Measurements from ENCODE around the gene LIMS1.

LIMS1 gene

GRCh38 chr2:108621687-108622681 is 87.7 kb downstream of the LIMS1 start:
- POLR2A ChIA-PET, result interaction anchor here (1.3 kb wide), 1 partner anchor 88 kb away, joined by 3 read pairs; no protein-coding TSS in a partner anchor
- no peak for DNase-seq (ENCODE audit: extremely low spot score)
- TF ChIP-seq BHLHE40 (IDR thresholded peaks at IDR 0.05; ENCODE audit: borderline replicate concordance) (no peak), LEF1 (IDR thresholded peaks at IDR 0.05; ENCODE audit: borderline replicate concordance) (no peak), TARDBP (IDR thresholded peaks at IDR 0.05) (no peak), SUZ12 (IDR thresholded peaks at IDR 0.05) (no peak), ELF4 (IDR thresholded peaks at IDR 0.05) (no peak), CTBP1 (IDR thresholded peaks at IDR 0.05; ENCODE audit: borderline replicate concordance) (no peak), FOXK2 (IDR thresholded peaks at IDR 0.05) (no peak), FOXA1 (IDR thresholded peaks at IDR 0.05) (no peak), FOXM1 (IDR thresholded peaks at IDR 0.05; ENCODE audit: borderline replicate concordance) (no peak), L3MBTL2 (conservative IDR thresholded peaks at IDR 0.05) (no peak), HDGF (IDR thresholded peaks at IDR 0.05; ENCODE audit: borderline replicate concordance) (no peak), ARNT (IDR thresholded peaks at IDR 0.05) (no peak), SP1 (IDR thresholded peaks at IDR 0.05) (no peak)
- CTCF ChIA-PET, result interaction anchor here (1.4 to 3.8 kb wide), 2 partner anchors 15 to 38 kb away, joined by 4 to 28 read pairs; no protein-coding TSS in a partner anchor

GRCh38 chr2:108623616-108624015 is 89.3 kb downstream of the LIMS1 start:
- no peak for DNase-seq (ENCODE audit: extremely low spot score)
- CTCF ChIA-PET, result interaction anchor here (3.8 kb wide), 1 partner anchor 13 kb away, joined by 28 read pairs; no protein-coding TSS in a partner anchor
- POLR2A ChIA-PET, result no interaction called here
- no peak for TF ChIP-seq LEF1 (IDR thresholded peaks at IDR 0.05; ENCODE audit: borderline replicate concordance)
- TF ChIP-seq HDGF (IDR thresholded peaks at IDR 0.05; ENCODE audit: borderline replicate concordance), result no peak
- TF ChIP-seq FOXK2 (IDR thresholded peaks at IDR 0.05), result no peak
- no peak for TF ChIP-seq ZNF384 (IDR thresholded peaks at IDR 0.05)
- TF ChIP-seq SP1 (IDR thresholded peaks at IDR 0.05), result no peak
- no peak for TF ChIP-seq ELF4 (IDR thresholded peaks at IDR 0.05)
- TF ChIP-seq NFRKB (IDR thresholded peaks at IDR 0.05), result no peak
- no peak for TF ChIP-seq BHLHE40 (IDR thresholded peaks at IDR 0.05; ENCODE audit: borderline replicate concordance)
- TF ChIP-seq, protein P1, sequence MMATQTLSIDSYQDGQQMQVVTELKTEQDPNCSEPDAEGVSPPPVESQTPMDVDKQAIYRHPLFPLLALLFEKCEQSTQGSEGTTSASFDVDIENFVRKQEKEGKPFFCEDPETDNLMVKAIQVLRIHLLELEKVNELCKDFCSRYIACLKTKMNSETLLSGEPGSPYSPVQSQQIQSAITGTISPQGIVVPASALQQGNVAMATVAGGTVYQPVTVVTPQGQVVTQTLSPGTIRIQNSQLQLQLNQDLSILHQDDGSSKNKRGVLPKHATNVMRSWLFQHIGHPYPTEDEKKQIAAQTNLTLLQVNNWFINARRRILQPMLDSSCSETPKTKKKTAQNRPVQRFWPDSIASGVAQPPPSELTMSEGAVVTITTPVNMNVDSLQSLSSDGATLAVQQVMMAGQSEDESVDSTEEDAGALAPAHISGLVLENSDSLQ (IDR thresholded peaks at IDR 0.05), result no peak
- no peak for TF ChIP-seq ARNT (IDR thresholded peaks at IDR 0.05)
- TF ChIP-seq CTBP1 (IDR thresholded peaks at IDR 0.05; ENCODE audit: borderline replicate concordance), result no peak
- TF ChIP-seq TARDBP (IDR thresholded peaks at IDR 0.05), result no peak
- no peak for TF ChIP-seq FOXA1 (IDR thresholded peaks at IDR 0.05)
- TF ChIP-seq SUZ12 (IDR thresholded peaks at IDR 0.05), result no peak
- no peak for TF ChIP-seq L3MBTL2 (conservative IDR thresholded peaks at IDR 0.05)
- no peak for TF ChIP-seq FOXM1 (IDR thresholded peaks at IDR 0.05; ENCODE audit: borderline replicate concordance)

DNA sequence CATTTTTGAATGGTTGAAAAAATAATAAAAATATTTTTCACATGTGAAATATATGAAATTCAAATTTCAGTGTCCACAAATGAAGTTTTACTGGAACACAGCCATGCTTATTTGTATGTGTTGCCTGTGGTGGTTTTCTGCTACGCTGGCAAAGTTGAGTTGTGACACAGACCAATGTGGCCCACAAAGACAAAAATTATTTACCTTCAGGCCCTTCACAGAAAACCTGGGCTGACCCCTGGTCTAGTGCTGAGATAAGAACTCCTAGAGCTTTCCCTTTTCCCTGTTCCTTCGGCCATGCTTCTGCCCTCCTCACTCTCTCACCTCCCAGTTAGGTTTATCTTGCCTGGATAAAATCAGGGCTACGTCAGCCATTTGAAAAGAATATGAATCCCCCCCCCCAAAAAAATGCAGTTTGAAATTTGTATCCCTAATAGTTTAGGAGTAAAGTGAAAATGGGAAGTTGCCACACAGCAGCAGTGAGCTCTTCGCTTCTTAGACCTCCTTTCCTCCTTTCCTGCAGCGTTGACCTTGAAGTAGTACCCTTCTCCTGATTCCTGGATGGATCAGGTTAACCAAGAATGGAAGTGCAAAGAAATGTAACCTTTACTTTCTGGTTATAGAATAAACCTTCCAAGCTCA is 91.0 kb downstream of the LIMS1 start:
- DNase-seq (ENCODE audit: extremely low spot score), result no peak

GRCh38 chr2:108625828-108626195 is 91.5 kb downstream of the LIMS1 start:
- ChIA-PET CTCF (interaction anchor here (2.5 kb wide), 1 partner anchor 11 kb away, joined by 14 read pairs; no protein-coding TSS in a partner anchor), POLR2A (no interaction called here)
- TF ChIP-seq NFRKB (IDR thresholded peaks at IDR 0.05) (no peak), CTBP1 (IDR thresholded peaks at IDR 0.05; ENCODE audit: borderline replicate concordance) (no peak)
- no peak for DNase-seq (ENCODE audit: extremely low spot score)

More for the DNA sequence above, 91.0 kb downstream of the LIMS1 start:
- ChIA-PET POLR2A (no interaction called here), CTCF (interaction anchor here (2.5 kb wide), 1 partner anchor 11 kb away, joined by 14 read pairs; no protein-coding TSS in a partner anchor)
- TF ChIP-seq CTBP1 (IDR thresholded peaks at IDR 0.05; ENCODE audit: borderline replicate concordance) (no peak), TARDBP (IDR thresholded peaks at IDR 0.05) (no peak), ZNF384 (IDR thresholded peaks at IDR 0.05) (no peak)
- TF ChIP-seq, protein P1 (IDR thresholded peaks at IDR 0.05), result no peak

- POLR2A ChIA-PET, result no interaction called here
Observed at GRCh38 chr2:108626995-108627394, 92.7 kb downstream of the LIMS1 start.

More at GRCh38 chr2:108626995-108627394, 92.7 kb downstream of the LIMS1 start:
- no peak for TF ChIP-seq ARNT (IDR thresholded peaks at IDR 0.05)
- no peak for TF ChIP-seq ZNF384 (IDR thresholded peaks at IDR 0.05)
- TF ChIP-seq, protein P1 (IDR thresholded peaks at IDR 0.05), result no peak
- TF ChIP-seq LEF1 (IDR thresholded peaks at IDR 0.05; ENCODE audit: borderline replicate concordance), result no peak
- TF ChIP-seq FOXA1 (IDR thresholded peaks at IDR 0.05), result no peak
- TF ChIP-seq FOXK2 (IDR thresholded peaks at IDR 0.05), result no peak
- TF ChIP-seq ELF4 (IDR thresholded peaks at IDR 0.05), result no peak
- no peak for TF ChIP-seq HDGF (IDR thresholded peaks at IDR 0.05; ENCODE audit: borderline replicate concordance)
- TF ChIP-seq NFRKB (IDR thresholded peaks at IDR 0.05), result no peak
- no peak for TF ChIP-seq SP1 (IDR thresholded peaks at IDR 0.05)
- no peak for TF ChIP-seq BHLHE40 (IDR thresholded peaks at IDR 0.05; ENCODE audit: borderline replicate concordance)
- no peak for TF ChIP-seq CTBP1 (IDR thresholded peaks at IDR 0.05; ENCODE audit: borderline replicate concordance)
- CTCF ChIA-PET, result no interaction called here
- no peak for DNase-seq (ENCODE audit: extremely low spot score)
